DOHH2 (cell line): Measurements from ENCODE around the gene SPATA33.

Source experiments
- EZH2phosphoT487 ChIP-seq: fragments of 200-600 bp; sonication (generic); IDR thresholded peaks from 2 replicates; pipeline ENCODE4 v1.6.1; 2017; ENCODE audit warnings: borderline replicate concordance, mild to moderate bottlenecking, antibody characterized with exemption, low read length, moderate library complexity, mixed read lengths
- TF ChIP-seq, protein P1 (sequence below): fragments of 200-600 bp; sonication (generic); IDR thresholded peaks from one replicate; pipeline ENCODE4 v1.5.1; 2014; ENCODE audit warnings: antibody characterized with exemption, mild to moderate bottlenecking, low read depth, low read length; ENCODE audit not compliant: poor library complexity, severe bottlenecking

DNA sequence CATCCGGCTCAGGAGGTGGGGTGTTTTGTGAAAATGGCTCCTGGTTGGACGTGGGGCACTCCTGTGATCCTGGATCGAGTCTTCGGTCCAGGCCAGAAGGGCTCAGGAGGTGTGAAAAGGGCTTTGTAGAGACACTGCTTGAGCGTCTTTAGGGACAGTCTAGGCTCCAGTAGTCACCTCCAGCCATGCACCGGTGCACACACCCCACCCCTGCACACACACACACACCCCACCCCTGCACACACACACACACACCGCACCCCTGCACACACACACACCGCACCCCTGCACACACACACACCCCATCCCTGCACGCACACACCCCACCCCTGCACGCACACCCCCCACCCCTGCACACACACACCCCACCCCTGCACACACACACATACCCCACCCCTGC lies 19.2 kb upstream of the SPATA33 start:
- TF ChIP-seq, protein P1, sequence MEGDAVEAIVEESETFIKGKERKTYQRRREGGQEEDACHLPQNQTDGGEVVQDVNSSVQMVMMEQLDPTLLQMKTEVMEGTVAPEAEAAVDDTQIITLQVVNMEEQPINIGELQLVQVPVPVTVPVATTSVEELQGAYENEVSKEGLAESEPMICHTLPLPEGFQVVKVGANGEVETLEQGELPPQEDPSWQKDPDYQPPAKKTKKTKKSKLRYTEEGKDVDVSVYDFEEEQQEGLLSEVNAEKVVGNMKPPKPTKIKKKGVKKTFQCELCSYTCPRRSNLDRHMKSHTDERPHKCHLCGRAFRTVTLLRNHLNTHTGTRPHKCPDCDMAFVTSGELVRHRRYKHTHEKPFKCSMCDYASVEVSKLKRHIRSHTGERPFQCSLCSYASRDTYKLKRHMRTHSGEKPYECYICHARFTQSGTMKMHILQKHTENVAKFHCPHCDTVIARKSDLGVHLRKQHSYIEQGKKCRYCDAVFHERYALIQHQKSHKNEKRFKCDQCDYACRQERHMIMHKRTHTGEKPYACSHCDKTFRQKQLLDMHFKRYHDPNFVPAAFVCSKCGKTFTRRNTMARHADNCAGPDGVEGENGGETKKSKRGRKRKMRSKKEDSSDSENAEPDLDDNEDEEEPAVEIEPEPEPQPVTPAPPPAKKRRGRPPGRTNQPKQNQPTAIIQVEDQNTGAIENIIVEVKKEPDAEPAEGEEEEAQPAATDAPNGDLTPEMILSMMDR, result no peak
- TF ChIP-seq EZH2phosphoT487, result no peak
